Fibroblast of gingiva (primary cell): ENCODE measurements around the gene CNTN6.

ENCODE experiments used
- DNase-seq: peaks from one replicate; pipeline ENCODE4 v3.0.0-alpha.2; 2011; ENCODE audit warnings: low read depth

CNTN6 gene

DNA sequence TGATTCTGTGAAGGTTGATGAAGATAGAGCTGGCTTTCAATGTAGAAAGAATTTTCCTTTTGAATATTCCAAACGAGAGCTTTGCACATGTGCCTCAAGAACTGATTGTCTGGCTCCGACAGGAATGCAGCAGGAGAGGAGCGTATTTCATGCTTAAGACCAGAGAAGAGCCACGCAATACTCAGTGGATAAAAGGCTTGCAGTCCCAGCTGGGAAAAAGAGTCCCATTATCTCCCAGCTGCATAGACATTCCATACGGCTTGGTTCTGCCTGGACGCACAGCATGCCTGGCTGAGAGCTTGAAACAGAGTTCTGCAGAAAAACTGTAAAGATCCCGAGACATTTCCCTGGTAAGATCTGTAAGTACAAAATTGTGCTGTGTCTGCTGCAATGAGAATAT is at the start of gene CNTN6:
CNTN6 (plus strand) TSS at position 254 of the 400 bp plus-strand sequence. CDS start 54,985 bp downstream, outside the sequence.
- DNase-seq, result no peak

DNA sequence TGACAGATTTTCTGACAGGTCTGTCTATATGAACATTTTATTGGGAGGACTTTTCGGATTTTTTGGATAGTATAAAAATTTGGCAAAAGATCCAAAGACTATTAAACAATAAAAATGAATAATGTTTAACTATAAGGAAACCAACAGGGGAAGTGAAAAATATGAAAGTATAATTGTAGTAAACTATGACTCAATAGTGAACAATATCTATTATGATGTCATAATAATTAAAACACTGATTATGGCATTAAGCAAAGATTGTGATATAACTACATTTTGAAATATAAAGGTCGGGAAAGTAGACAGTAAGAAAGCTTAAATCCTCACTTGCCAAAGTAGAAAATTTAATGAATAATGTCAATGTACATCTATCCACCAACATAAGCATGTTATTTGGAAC is 44.3 kb upstream of the CNTN6 start:
- no peak for DNase-seq

DNA sequence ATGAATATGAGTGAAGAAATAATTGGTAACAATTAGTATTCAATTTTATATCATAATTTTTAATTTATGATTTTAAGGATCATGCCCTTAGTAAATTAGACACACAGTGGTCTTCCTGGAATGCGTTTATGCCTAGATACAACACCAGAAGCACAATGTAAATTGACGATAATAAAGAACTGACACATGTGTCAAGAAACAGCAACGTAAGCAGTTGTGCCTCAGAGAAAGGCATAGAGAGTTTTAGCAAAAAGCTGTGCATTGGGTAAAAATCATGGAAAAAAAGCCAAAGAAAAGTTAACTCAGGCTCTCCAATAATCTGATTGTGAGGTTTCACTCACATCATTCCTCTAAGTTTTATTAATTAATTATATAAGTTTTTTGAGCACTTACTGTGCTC is 37.0 kb upstream of the CNTN6 start:
- DNase-seq, result no peak

DNA sequence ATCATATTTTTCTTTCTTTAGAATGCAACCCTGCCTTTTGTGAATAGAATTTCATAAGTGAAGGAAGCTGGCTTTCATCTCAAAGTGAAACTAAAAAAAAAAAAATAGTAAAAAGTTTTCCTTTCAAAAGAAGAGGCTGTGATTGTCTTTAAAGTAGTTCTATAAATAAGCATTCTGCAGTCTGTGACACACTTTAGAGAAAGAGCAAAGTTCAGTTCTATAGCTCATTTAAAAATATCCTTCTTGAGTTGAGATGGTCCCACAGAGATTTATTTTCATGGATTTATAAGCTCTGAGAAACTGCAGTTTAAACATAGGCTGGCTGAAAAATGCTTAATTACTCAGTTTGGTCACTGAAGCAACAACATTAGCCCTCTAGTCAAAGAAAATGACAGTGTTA is 36.1 kb upstream of the CNTN6 start:
- DNase-seq, result no peak

DNA sequence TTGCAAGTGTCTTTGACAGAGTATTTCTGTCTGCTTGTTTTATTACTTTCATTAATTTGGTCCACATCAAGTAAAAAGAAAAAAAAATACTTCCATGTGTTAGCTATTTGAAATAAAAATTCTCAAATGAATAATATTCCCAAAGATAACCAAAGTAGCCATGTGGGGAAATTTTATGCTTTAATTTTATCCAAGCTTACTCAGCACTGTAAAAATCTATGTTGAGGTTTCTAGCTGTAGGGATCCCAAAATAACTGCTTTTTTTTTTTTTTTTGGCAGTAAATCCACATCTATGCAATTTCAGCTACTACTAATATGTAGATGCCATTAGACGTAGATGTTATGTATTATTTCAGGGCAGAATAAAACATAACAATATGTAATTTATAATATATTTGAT is 35.4 kb upstream of the CNTN6 start:
- DNase-seq, result no peak

DNA sequence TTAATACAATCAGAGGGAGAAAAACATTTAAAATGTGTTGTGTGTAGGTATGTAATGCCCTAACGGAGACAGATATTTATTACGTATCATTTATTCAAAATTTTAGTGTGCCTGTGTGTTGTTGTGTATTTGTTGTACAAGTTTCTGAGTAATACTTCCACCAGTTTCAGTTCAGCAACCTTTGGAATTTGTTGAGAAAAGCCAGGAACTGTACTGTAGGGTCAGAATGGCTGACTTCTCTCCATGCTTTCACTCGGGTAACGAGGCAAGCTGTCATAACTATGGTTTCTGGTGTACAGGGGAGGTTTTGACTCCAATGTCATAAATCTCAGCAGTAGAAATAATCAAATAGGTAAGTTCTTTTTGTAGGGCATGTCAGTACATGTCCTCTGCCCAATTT is 23.8 kb upstream of the CNTN6 start:
- no peak for DNase-seq

DNA sequence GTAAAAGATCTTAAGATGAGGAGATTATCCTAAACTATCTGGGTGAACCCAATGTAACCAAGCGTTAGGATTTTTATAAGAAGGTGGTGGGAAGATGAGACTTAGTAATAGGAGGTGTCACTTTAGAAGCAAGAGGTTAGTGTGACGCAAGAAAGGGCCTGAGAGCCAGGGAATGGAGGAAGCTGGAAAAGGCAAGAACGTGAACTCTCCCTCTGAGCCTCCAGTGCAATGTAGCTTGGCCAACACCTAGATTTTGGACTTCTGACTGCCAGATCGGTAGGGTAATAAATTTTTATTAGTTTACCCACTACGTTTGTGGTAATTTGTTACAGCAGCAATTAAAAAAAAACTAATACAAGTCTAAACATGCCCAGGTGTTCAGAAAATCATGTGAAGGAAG is 20.8 kb upstream of the CNTN6 start:
- DNase-seq, result no peak

DNA sequence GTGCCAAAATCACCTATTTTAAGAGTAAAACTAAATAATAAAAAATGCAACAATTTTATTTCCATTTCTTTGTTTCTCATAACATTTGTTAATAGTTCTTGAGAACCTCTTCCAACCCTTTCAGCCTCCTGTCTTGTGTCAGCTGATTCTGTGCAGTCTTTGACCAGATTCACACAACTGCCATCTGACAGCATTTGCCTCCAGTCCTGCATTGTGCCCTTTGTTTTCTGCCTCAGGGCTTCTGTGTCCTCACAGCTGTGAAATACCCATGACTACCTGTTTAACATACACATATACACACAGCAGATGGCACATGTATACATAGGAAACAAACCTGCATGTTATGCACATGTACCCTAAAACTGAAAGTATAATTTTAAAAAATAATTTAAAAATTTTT is 13.2 kb upstream of the CNTN6 start:
- no peak for DNase-seq

DNA sequence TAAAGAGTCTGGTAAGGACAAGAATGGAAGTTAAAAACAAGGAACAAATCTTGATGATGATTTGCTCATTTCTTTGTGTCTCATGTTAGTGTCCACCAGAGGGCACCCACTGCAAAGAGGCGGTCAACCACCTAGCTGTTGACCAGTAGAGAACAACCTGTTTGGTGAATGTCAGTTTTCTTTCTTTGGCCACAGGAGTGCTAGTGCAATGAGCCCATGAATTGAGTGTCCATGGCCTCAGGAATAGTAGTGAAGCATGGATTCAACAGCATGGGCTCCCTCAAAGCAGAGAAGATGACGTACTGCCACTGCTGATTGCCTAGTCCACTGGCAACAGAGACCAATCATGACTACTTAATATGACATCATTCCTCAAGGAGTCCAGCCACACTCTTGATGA is 10.7 kb upstream of the CNTN6 start:
- no peak for DNase-seq

DNA sequence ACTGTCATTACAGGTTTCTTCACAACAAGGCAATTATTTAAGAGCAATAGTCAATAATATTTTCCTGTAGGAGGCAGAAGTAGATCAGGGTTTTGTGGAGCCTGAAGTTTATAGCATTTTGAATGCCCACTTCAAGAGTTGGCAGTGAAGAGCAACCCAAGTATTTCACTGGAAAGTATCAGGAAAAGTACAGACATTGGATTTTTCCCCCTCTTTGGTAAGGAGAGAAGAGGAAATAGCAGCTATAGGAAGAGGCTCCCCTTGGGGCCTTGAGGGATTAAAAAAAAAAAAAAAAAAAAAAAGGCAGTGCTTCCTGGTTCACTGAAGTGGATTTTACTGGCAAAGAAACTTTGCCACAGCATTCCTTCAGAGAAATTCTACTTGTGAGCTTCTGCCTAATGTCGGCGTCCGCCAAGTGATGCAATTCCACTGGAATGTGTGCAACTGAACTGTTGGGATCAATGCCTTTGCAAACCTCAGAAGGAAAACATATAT is 5.7 kb upstream of the CNTN6 start:
- peak; percentile 34 for DNase-seq

DNA sequence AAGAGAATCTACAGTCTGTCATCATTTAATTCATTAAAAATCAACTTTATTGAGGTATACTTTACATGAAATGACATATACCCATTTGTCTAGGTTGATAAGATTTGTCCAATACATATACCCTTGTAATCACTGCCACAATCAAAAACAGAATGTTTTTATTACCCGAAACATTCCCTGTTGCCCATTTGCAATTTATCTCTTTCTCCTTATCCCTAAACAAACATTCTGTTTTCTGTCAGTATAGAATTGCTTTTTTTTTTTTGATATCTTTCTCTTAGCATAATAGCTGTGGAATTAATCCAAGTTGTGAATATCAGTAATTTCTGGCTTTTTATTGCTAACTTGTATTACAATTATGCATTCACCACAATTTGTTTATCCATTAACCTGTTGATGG is 4.3 kb upstream of the CNTN6 start:
- no peak for DNase-seq

DNA sequence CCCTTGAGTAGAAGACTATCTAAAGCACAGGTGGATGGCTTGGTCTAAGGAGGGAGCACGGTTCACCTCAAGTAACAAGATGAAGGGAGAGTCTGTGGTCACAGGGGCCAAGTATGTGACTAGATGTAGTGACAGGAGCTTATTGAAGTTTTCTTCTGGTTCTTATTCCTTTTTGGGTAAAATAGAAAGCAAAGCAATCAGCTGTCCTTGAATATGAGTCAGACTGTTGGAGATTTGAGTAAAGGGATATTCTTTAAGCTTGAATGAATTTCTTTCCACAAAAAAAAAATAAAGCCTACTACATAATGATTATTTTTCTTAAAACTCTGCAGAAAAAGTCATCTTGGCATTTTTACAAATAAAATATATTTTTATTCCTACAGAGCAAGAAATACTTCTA is 1.5 kb upstream of the CNTN6 start:
- DNase-seq, result no peak

DNA sequence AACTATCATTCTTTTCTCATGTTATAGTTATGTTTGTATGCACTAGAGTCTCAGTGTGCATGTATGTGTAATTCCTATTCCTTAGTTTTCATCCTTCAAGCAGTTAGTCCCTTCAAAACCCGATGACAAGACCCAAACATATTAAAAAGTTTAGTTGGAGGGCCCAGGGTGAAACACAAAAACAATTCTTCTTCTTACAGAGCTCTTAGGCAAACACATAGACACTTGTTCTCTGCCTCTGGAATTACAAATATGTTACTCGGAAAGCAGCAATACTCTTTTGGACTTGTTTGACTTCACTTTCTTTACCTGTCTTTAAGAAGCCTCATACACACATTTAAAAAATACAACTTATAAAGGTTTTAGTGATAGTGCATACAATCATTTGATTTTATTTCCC is 763 bp upstream of the CNTN6 start:
- DNase-seq, result no peak

DNA sequence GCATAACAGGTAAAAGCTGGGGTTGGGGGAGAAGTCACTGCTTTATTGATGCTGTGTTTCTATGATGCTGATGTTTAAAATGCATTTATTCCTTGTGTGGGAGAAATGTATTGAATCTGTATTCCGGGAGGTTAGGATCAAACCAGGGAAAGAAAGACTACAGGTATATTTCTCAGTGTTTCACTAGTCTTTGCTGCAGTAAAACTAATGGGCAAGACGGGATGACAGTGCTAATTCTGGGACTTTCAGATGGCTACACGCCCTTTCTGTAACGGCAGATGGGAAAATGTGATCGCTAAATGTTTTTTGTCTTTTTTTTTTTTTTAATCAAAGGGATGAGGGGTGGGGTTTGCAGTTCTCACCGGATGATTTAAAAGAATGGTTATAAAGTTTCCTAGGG is 393 bp downstream of the CNTN6 start:
- no peak for DNase-seq

DNA sequence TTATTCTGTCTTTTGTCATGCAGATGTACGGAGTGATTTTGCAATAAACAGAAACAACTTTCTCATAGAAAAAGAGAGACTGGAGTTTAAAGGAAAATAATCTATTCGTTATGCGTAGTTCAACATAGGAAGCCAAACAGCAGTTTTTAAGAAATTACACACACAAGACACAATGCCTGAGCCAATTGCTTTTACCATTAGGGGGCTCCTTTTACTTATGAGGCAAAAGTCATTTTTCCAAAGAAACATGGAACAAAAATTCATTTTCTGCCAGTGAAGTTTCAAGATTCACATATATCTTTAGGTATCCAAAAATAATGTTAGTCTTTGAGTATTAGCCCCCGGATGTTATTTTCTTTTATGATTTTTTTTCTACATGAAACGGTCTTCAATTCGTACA is 10.7 kb downstream of the CNTN6 start:
- DNase-seq, result no peak

DNA sequence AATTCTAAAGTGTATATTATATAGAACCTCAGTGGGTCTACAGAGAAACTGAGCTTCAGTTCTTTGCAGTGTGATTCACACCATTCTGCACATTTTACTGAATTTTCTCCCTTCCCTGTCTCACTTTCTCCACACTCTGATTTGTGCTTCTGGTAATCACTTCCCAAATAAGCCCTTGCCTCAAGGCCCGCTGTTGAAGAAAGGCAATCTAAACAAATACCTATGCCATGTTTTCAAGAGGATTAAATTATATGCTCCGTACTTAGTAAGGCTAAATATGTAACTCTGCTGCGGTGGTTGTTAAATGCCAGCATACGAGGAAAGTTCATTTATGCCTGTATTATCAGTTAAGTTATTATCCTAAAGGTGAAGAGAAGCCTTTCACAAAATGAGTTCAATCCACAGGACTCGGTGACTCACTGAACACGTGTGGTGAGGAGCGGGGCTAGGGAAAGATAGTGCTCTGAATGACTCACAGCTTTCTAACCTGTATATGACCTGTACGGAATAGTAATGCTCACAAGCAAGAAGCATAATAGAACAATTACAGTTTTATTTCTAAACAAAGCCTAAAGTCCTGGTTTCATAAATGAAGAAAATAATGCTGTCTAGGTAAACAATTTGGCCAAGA is 25.1 kb downstream of the CNTN6 start:
- DNase-seq, result no peak

DNA sequence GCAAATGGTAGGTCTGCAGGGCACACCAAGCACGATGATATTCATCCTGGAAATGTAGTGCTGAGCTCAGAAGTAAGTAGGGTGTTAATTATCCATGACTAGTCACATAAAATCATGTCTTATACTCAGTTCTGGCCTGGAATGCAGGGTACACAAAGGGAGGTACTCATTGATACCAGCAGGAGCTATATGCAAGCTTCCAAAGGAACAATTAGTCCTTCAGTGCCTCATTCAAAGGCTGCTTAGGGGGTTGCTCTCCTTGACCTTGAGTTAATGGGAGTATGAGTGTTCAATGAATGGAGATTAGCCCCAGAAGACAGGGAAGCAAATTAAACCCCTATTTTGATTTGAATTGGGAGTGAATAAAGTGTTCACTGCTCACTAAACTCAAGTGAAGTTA is 38.3 kb downstream of the CNTN6 start:
- no peak for DNase-seq

DNA sequence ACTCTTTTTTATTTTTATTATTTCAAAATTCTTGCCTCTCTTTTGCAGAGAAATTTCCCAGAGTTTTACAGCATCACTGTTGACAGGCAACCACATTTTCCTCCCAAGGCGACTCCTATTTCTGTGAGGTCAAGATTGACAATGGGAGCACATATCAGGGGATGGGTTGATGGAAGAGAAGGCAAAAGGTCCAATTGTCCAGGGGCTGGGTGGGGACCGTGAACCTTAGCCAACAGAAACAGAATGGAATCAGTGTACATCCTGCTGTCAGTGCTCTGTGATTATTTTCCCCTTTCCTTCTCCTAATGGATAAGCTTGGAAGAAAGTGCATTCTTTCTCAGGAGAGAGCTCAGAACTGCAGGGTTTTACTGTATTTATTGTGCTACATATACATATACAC is 42.4 kb downstream of the CNTN6 start:
- no peak for DNase-seq

DNA sequence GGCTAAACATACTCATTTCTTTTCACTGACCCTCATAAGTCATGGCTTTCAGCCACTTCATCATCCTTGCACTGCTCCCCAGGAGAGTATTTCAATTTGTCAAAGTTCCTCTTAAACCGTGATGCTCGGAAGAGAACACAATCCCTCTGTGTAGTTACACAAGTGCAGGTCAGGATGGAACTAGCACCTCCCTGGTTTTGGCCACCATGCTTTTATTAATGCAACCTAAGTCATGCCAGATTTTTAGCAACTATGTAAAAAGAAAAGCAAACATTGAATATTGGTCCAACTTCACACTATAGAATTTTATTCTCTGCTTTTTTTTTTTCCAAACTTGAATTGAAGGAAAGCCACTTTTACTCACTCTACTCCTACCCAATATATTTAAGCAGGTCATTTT is 45.2 kb downstream of the CNTN6 start:
- DNase-seq, result no peak

DNA sequence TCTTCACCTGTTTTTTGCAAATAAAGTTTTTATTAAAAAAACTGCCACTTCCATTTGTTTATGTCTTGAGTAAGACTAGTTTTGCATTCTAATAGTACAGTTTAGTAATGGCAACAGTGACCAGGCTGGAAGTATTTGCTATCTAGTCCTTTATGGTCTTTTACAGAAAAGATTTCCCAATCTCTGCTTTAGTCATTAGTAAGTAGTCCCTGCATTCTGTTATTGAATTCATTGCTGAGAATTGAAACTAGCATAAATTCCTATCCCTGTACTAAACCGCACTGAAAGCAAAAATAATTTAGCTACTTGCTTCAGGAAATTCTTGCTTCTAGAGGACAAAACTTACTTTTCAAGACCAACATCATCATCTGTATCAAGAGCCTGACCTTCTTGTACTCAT is 46.2 kb downstream of the CNTN6 start:
- no peak for DNase-seq

DNA sequence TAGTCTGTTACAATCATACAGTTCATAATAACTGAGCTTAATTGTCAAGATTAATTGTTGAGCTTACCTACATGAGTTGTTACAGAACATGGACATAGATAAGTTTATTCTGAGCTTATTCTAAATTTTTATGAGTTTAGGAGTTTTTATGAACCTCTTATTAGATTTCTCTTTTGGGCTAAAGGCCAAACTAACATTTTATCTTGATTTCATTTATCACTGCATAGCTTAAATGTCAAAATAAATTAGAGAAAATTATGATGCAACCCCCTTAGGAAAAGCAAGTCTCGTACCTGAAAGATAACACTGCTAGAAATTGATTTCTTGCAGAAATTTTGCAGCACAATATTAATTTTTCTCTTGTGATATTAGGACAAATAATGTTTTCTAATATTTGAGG is 54.5 kb downstream of the CNTN6 start:
- DNase-seq, result no peak

DNA sequence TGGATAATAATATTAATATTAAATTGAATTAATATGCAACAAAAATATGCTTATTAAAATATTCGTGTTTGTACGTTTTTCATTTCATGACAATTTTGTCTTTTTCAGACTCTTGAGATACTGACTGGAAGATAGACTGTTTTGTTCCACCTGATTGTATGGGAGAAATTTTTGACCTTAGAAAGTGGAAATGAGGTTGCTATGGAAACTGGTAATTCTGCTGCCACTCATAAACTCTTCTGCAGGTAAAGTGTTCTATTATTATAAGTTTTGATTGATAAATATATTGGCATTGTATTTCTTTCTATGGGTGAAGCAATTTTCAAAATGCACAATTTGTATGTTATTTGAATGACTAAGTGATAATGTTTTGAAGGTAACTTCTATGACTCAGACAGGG is 55.0 kb downstream of the CNTN6 start:
- DNase-seq, result no peak

DNA sequence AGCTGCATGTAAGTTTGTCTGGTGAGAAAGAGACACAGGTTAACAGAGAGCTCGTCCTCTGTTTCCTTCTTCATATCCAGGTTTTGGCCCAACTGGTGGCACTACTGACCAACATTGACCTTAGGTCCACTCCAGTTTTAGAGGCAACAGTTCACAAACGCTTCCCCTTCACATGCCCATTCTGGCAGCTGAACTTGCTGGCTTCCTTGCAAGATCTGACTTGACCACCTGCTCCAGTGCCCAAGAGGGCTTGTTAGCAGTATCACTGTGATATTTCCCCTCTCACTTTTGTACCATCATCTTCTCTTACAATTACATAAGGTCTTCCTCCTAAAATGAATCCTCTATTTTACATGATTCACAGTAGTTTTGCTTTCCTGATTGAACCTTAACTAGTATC is 71.3 kb downstream of the CNTN6 start:
- DNase-seq, result no peak

DNA sequence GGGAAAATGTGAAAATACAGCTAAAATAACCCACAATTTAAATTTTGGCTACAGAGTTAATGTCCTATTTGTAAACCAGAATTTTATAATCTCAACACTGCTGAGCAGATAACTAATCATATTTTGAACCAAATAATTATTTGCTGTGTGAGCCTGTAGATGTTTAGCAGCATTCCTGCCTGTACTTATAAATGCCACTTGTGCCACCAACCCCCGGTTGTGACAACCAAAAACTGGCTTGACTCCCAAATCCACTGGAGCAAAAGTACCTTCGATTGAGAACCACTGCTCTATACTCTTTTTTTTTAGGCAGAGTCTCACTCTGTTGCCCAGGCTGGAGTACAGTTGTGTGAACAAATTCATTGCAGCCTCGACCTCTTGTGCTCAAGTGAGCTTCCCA is 78.5 kb downstream of the CNTN6 start:
- no peak for DNase-seq

DNA sequence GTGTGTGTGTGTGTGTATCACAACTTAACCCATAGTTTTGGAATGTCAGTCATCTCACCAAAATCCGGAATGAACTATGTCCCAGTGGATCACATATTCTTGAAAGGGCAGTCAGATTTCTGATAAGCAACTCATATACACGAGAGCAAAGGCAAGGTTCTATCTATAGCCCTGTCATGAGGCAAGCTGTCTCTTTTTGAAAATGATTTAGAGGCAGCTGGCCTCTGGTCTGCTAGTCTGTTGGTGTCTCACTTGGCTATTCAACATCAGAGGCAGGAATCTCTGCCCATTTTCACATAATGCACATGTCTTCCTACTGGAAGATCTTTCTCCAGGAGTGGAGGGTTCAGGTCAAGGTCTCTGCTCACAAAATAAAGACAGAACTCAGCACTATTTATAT is 79.8 kb downstream of the CNTN6 start:
- no peak for DNase-seq
